Spleen (tissue), 7 donors: ENCODE data around the gene VASN.

Experiments
- CTCF ChIP-seq, 11 experiments: fragments of 200-600 bp in 7 of 11; fragments of 450-650 bp in 4 of 11; sonication (generic) in 4 of 11; IDR thresholded peaks in 8 of 11; conservative IDR thresholded peaks in 3 of 11; 1 replicate in 7 of 11; 2 replicates in 4 of 11; pipeline versions ENCODE4 v1.4.0 to v1.8.0; 2016 to 2021; ENCODE audit warnings: antibody characterized with exemption in 11 of 11, inconsistent platforms in 4 of 11, mild to moderate bottlenecking in 1 of 11
- POLR2A ChIP-seq, 3 donors: fragments of 450-650 bp; IDR thresholded peaks; one replicate each; pipeline ENCODE4 v1.5.1; 2017; ENCODE audit warnings: antibody characterized with exemption in 3 of 3, mild to moderate bottlenecking in 1 of 3
- POLR2AphosphoS5 ChIP-seq, 3 donors: sonication (generic); formaldehyde crosslinking; IDR thresholded peaks; one replicate each; pipeline ENCODE4 v1.5.1; 2017; ENCODE audit warnings: antibody characterized with exemption in 3 of 3
- donor health status: DM: no; HTN: no; CAD: no; lungs with moderate emphysema.
- donor health status: DM: no; HTN: no; CAD: no.
- donor health status: DM: no; HTN: no; CAD: no.

GRCh38 chr16:4370151-4370550, 1.5 kb upstream of the VASN start:
- TF ChIP-seq POLR2A (IDR thresholded peaks at IDR 0.05): no peak
- no peak for TF ChIP-seq CTCF (IDR thresholded peaks at IDR 0.05 in 8 of 11, conservative IDR thresholded peaks at IDR 0.05 in 3 of 11)
- TF ChIP-seq POLR2AphosphoS5 (IDR thresholded peaks at IDR 0.05): no peak
